GM12891 (cell line): ENCODE measurements around the gene B4GALNT1.

ENCODE experiments used
- POLR2A ChIP-seq: IDR thresholded peaks from 2 replicates; pipeline ENCODE4 v1.6.1; 2011; ENCODE audit warnings: low read depth, low read length, control low read depth
- POLR2AphosphoS5 ChIP-seq: IDR thresholded peaks from 2 replicates; pipeline ENCODE4 v1.6.1; 2011; ENCODE audit warnings: low read depth, low read length, control low read depth
- TAF1 ChIP-seq: IDR thresholded peaks from 2 replicates; pipeline ENCODE4 v1.6.1; 2011; ENCODE audit warnings: low read depth, low read length, control low read depth

DNA sequence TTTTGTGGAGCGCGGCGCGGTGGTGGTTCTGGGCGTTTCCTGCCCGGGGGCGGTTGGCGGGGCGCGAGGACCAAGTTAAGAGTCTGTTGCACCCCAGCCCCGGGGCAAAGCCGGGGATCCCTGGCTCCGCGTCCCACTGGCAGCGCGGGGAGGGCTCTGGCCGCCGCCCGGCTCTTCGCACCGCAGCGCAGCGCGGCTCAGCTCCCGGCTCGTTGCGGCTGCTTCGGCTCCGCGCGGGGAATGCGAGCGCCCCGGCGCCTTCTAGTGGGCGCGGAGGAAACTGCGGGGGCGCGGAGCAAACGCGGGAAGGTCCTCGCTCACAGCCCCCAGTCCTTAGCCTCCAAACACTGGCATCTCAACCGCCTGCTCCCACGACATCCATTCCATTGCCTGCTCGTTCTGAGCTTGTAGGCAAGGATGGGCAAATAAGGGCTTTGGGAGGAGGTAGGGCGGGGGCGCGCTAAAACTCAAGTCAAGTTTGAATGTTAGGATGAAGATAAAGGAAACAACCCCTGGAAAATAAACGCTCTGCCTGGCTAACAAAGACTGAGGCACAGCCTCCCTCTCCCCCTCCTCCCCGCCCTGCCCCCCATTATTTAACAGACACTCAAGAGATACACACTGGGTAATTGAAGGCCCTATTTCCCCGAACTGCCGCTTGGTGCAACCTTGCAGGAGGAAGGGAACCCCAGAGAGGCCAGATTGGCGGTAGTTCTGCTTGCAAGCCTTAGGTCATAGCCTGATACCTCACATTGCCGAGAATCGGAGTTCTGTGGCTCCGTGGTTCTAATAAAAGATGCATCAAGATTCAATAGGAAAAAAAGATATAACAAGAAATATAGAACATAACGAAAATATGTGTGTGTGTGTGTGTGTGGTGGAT, at the start of gene B4GALNT1:
- TF ChIP-seq POLR2A (no peak), TAF1 (no peak), POLR2AphosphoS5 (no peak)
